CD8-positive, alpha-beta memory T cell (primary cell): ENCODE results near the gene F8. TPM values are rescaled to one million over a fixed set of nuclear protein-coding genes. Genes with fewer than 3 reads are reported as not detected.
"Not testable (repeated sequence)": the region's sequence is repeated elsewhere in the genome, so short reads cannot be mapped to it uniquely, and the experiment has no call there.

Experiments used
- CTCF ChIA-PET: fragments of 350-600 bp; sonication (Branson Sonifier 250); formaldehyde crosslinking; loops from one replicate; lab custom pipeline; 2021; ENCODE audit warnings: antibody characterized with exemption; lab: Charles Lee
- POLR2A ChIA-PET: fragments of 350-600 bp; sonication (Branson Sonifier 250); formaldehyde crosslinking; loops from one replicate; lab custom pipeline; 2021; ENCODE audit warnings: antibody characterized with exemption; lab: Charles Lee
- DNase-seq, 5 donors: peaks; one replicate each; pipeline versions ENCODE4 v3.0.0 to v3.0.0-alpha.2; 2020 to 2022; ENCODE audit warnings: mixed read lengths in 1 of 5
- H3K27ac ChIP-seq: one replicate; pipeline ENCODE4 v1.7.0; 2013; ENCODE audit warnings: low read depth, mild to moderate bottlenecking, low read length, moderate library complexity
- H3K27me3 ChIP-seq: 2 replicates; pipeline ENCODE4 v1.7.0; 2013; ENCODE audit warnings: low read length, mild to moderate bottlenecking; ENCODE audit not compliant: insufficient read depth, poor library complexity, severe bottlenecking
- H3K36me3 ChIP-seq: 2 replicates; pipeline ENCODE4 v1.7.0; 2013; ENCODE audit warnings: mild to moderate bottlenecking, low read length, moderate library complexity; ENCODE audit not compliant: insufficient read depth
- H3K4me1 ChIP-seq: 2 replicates; pipeline ENCODE4 v1.7.0; 2013; ENCODE audit warnings: mild to moderate bottlenecking, low read length, moderate library complexity; ENCODE audit not compliant: insufficient read depth
- H3K4me3 ChIP-seq: 2 replicates; pipeline ENCODE4 v1.7.0; 2013; ENCODE audit warnings: mild to moderate bottlenecking, low read length
- H3K9me3 ChIP-seq: 2 replicates; pipeline ENCODE4 v1.7.0; 2013; ENCODE audit warnings: mild to moderate bottlenecking, low read length
- H3K27ac Mint-ChIP-seq, 8 donors: one replicate each; pipeline ENCODE4 v1.8.0; 2020 to 2021; ENCODE audit warnings: mixed read lengths in 8 of 8, mild to moderate bottlenecking in 6 of 8, inconsistent platforms in 3 of 8, moderate library complexity in 3 of 8
- H3K27me3 Mint-ChIP-seq, 2 donors: one replicate each; pipeline ENCODE4 v1.8.0; 2020 to 2021; ENCODE audit warnings: mixed read lengths in 2 of 2, mild to moderate bottlenecking in 1 of 2, moderate library complexity in 1 of 2
- H3K36me3 Mint-ChIP-seq, 3 donors: one replicate each; pipeline ENCODE4 v1.8.0; 2020 to 2021; ENCODE audit warnings: mixed read lengths in 3 of 3, inconsistent platforms in 1 of 3, mild to moderate bottlenecking in 1 of 3
- H3K4me1 Mint-ChIP-seq, 3 donors: one replicate each; pipeline ENCODE4 v1.8.0; 2020 to 2021; ENCODE audit warnings: mixed read lengths in 3 of 3, inconsistent platforms in 1 of 3, mild to moderate bottlenecking in 1 of 3
- H3K4me3 Mint-ChIP-seq, 7 donors: one replicate each; pipeline ENCODE4 v1.8.0; 2020 to 2021; ENCODE audit warnings: mixed read lengths in 7 of 7, mild to moderate bottlenecking in 6 of 7, moderate library complexity in 4 of 7, inconsistent platforms in 2 of 7
- H3K9me3 Mint-ChIP-seq, 5 donors: one replicate each; pipeline ENCODE4 v1.8.0; 2020 to 2022; ENCODE audit warnings: mixed read lengths in 5 of 5, mild to moderate bottlenecking in 3 of 5, moderate library complexity in 2 of 5, inconsistent platforms in 1 of 5
- polyA plus RNA-seq: library from polyadenylated mRNA; unstranded; fragments of 300-500 nt; fragmentation: Illumina TruSeq; gene quantifications from one replicate; pipeline ENCODE4 v1.2.3, GENCODE V29; 2021
- total RNA-seq, 2 experiments: library from RNA; stranded (reverse); gene quantifications; one replicate each; pipeline ENCODE4 v1.2.3, GENCODE V29; 2021

F8 gene
- total and polyA plus RNA-seq, 3 experiments from 2014 or later, result 10.8 to 15.2 (median 11.9) TPM

DNA sequence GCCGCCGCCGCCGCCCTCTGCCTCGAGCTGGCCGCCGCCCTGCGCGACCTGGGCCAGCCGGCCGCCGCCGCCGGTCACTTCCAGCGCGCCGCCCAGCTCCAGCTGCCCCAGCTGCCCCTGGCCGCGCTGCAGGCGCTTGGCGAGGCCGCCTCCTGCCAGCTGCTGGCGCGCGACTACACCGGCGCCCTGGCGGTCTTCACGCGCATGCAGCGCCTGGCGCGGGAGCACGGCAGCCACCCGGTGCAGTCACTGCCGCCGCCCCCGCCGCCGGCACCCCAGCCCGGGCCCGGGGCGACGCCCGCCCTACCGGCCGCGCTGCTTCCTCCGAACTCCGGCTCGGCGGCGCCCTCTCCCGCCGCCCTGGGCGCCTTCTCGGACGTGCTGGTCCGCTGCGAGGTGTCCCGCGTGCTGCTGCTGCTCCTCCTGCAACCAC, 135.7 kb downstream of the F8 start:
- H3K9me3 Mint-ChIP-seq, H3K27me3 Mint-ChIP-seq, H3K27ac ChIP-seq, H3K9me3 ChIP-seq, POLR2A ChIA-PET, CTCF ChIA-PET, DNase-seq, H3K4me3 Mint-ChIP-seq, H3K27me3 ChIP-seq, H3K4me3 ChIP-seq, H3K36me3 ChIP-seq, H3K36me3 Mint-ChIP-seq, H3K4me1 ChIP-seq, H3K27ac Mint-ChIP-seq: not testable (repeated sequence)
- H3K4me1 Mint-ChIP-seq, result peaks cover 10 to 18% (median 17%) of the 10 kb centered on the region in 3 donors

DNA sequence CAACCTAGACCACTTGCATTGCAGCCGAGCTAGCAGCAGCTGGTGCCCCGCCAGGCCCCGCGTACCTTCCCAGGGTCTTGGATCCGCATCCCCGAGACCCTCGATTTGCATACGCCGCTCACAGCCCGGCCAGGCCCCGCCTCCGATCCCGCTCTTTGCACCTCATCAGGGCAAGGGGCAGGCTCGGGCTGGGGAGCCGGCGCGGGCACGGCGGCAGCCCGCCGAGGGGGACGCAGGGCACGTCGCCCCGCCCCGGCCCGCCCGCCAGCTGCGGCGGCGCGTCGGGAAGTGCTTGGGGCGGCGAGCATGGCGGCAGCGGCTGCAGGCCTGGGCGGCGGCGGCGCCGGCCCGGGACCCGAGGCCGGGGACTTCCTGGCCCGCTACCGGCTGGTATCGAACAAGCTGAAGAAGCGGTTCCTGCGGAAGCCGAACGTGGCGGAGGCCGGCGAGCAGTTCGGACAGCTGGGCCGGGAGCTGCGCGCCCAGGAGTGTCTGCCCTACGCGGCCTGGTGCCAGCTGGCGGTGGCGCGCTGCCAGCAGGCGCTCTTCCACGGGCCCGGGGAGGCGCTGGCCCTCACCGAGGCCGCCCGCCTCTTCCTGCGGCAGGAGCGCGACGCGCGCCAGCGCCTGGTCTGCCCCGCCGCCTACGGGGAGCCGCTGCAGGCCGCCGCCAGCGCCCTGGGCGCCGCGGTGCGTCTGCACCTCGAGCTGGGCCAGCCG, 136.3 kb downstream of the F8 start, which contains the start of gene F8A1:
Gene F8A1 (plus strand): TSS at position 287 of the 720 bp plus-strand sequence. CDS start 20 bp downstream, at position 307.
- H3K36me3 ChIP-seq, H3K4me3 ChIP-seq, H3K9me3 ChIP-seq, H3K36me3 Mint-ChIP-seq, H3K9me3 Mint-ChIP-seq, H3K27ac ChIP-seq, POLR2A ChIA-PET, H3K27ac Mint-ChIP-seq, H3K4me1 ChIP-seq, H3K27me3 ChIP-seq, CTCF ChIA-PET, H3K27me3 Mint-ChIP-seq: not testable (repeated sequence)
- Mint-ChIP-seq H3K4me1 (peaks cover 6 to 12% (median 11%) of the 10 kb centered on the region in 3 donors), H3K4me3 (peak within 1 kb of the TSS in 1 of 7 donors; percentile 11)
- DNase-seq, result peak in 3 of 5 donors; percentile 4 to 50 (median 11)

GRCh38 chrX:154885549-154885948, 137.0 kb downstream of the F8 start:
- H3K27me3 Mint-ChIP-seq, H3K27ac Mint-ChIP-seq, H3K9me3 ChIP-seq, H3K4me3 ChIP-seq, CTCF ChIA-PET, H3K36me3 ChIP-seq, DNase-seq, H3K27ac ChIP-seq, H3K36me3 Mint-ChIP-seq, H3K4me1 Mint-ChIP-seq, POLR2A ChIA-PET, H3K27me3 ChIP-seq, H3K4me1 ChIP-seq, H3K9me3 Mint-ChIP-seq, H3K4me3 Mint-ChIP-seq: not testable (repeated sequence)

DNA sequence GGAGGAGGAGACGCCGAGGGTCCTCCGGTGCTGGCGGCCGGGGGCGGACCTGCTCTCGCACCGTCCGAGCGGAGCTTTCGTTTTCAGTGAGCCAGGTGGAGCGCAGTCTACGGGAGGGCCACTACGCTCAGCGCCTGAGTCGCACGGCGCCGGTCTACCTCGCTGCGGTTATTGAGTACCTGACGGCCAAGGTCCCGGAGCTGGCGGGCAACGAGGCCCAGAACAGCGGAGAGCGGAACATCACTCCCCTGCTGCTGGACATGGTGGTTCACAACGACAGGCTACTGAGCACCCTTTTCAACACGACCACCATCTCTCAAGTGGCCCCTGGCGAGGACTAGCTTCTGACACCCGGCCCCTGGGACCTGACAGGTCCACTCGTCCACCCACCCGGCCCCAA, 137.5 kb downstream of the F8 start:
- H3K27me3 Mint-ChIP-seq, DNase-seq, H3K36me3 Mint-ChIP-seq, H3K27me3 ChIP-seq, POLR2A ChIA-PET, H3K4me1 Mint-ChIP-seq, CTCF ChIA-PET, H3K9me3 Mint-ChIP-seq, H3K36me3 ChIP-seq, H3K4me3 Mint-ChIP-seq, H3K4me1 ChIP-seq, H3K27ac Mint-ChIP-seq, H3K4me3 ChIP-seq, H3K27ac ChIP-seq, H3K9me3 ChIP-seq: not testable (repeated sequence)

DNA sequence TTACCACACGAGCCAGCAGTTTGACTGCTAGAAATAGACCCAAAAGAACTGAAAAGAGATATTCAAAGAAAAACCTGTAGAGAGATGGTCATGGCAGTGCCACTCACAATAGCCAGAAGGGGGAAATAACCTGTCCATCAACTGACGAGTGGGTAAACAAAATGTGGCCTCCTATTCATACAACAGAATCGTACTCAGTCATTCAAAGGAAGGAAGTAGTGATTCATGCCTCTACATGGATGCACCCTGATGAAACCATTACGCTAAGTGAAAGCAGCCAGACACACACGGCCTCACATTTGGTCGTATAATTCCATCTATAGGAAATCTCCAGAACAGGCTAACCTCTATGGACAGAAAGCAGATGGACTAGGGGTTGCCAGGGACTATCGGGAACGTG, 138.5 kb downstream of the F8 start:
- H3K27me3 ChIP-seq, POLR2A ChIA-PET, H3K4me3 Mint-ChIP-seq, H3K27ac ChIP-seq, H3K4me3 ChIP-seq, H3K4me1 ChIP-seq, H3K9me3 Mint-ChIP-seq, H3K27ac Mint-ChIP-seq, H3K4me1 Mint-ChIP-seq, CTCF ChIA-PET, H3K36me3 ChIP-seq, H3K36me3 Mint-ChIP-seq, H3K9me3 ChIP-seq, H3K27me3 Mint-ChIP-seq, DNase-seq: not testable (repeated sequence)

- Mint-ChIP-seq H3K27me3 (peaks cover 0 to 6% of the 10 kb centered on the region in 2 donors), H3K9me3 (peaks cover 0 to 21% (median 17%) of the 10 kb centered on the region in 5 donors), H3K4me1 (no peaks in the 10 kb centered on the region), H3K27ac (no peak overlapping the region), H3K36me3 (peaks cover 0 to 12% (median 3%) of the 10 kb centered on the region in 3 donors), H3K4me3 (no peak overlapping the region)
- Histone ChIP-seq H3K36me3 (no peaks in the 10 kb centered on the region), H3K4me3 (no peak overlapping the region), H3K27me3 (no peaks in the 10 kb centered on the region), H3K4me1 (no peaks in the 10 kb centered on the region), H3K9me3 (no peaks in the 10 kb centered on the region), H3K27ac (no peak overlapping the region)
- ChIA-PET CTCF (no interaction called here), POLR2A (no interaction called here)
- DNase-seq, result no peak
These were observed 149.2 kb downstream of the F8 start for GRCh38 chrX:154873329-154873728.

- peaks cover 0 to 41% (median 30%) of the 10 kb centered on the region in 5 donors for H3K9me3 Mint-ChIP-seq
These were observed 154.0 kb downstream of the F8 start for GRCh38 chrX:154868522-154868921.

DNA sequence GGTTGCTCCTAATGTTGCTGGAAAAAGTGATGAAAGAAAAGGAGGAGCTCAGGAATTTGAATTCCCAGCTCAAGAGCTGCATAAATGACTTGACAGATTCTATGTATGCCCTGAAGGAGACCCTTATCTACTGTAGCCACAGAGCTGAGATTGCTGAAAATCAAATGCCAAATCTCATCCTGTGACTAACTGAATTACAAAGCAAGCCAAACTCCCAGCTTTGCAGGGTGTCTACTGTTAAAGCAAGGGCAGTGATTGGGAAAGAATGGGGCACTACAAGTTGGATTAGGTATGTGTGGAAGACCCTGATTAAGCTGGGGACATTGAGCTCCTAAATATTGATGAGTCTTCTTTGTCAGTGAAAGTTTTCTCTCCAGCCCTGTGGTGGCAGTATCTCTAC, 167.3 kb downstream of the F8 start:
- Mint-ChIP-seq H3K4me1 (no peaks in the 10 kb centered on the region), H3K27ac (no peak overlapping the region), H3K9me3 (peaks cover 0 to 3% (median 0%) of the 10 kb centered on the region in 5 donors), H3K36me3 (peaks cover 7 to 42% (median 12%) of the 10 kb centered on the region in 3 donors), H3K4me3 (no peak overlapping the region), H3K27me3 (peaks cover 0 to 4% of the 10 kb centered on the region in 2 donors)
- H3K9me3 ChIP-seq, result no peaks in the 10 kb centered on the region
- ChIA-PET CTCF (no interaction called here), POLR2A (no interaction called here)
- no peak overlapping the region for H3K27ac ChIP-seq
- H3K4me3 ChIP-seq, result no peak overlapping the region
- H3K36me3 ChIP-seq, result no peaks in the 10 kb centered on the region
- H3K4me1 ChIP-seq, result no peaks in the 10 kb centered on the region
- H3K27me3 ChIP-seq, result no peaks in the 10 kb centered on the region
- DNase-seq, result no peak

More at GRCh38 chrX:154868522-154868921, 154.0 kb downstream of the F8 start:
- POLR2A ChIA-PET, H3K4me3 ChIP-seq, H3K27me3 ChIP-seq, CTCF ChIA-PET, H3K4me3 Mint-ChIP-seq, H3K36me3 ChIP-seq, H3K27me3 Mint-ChIP-seq, H3K27ac ChIP-seq, H3K9me3 ChIP-seq, H3K4me1 ChIP-seq, DNase-seq, H3K27ac Mint-ChIP-seq, H3K4me1 Mint-ChIP-seq: not testable (repeated sequence)
- H3K36me3 Mint-ChIP-seq, result peaks cover 0 to 28% (median 5%) of the 10 kb centered on the region in 3 donors
